ENCODE measurements around the gene CUL4B. TPM values are rescaled to one million over a fixed set of nuclear protein-coding genes. Genes with fewer than 3 reads are reported as not detected.
A peak's percentile ranks its signal among the peaks of the same experiment; 100 is the strongest.
"Not testable (repeated sequence)": the region's sequence is repeated elsewhere in the genome, so short reads cannot be mapped to it uniquely, and the experiment has no call there.

Gene CUL4B
- total RNA-seq, 1 donor from 2014 or later = 37.3 TPM

DNA sequence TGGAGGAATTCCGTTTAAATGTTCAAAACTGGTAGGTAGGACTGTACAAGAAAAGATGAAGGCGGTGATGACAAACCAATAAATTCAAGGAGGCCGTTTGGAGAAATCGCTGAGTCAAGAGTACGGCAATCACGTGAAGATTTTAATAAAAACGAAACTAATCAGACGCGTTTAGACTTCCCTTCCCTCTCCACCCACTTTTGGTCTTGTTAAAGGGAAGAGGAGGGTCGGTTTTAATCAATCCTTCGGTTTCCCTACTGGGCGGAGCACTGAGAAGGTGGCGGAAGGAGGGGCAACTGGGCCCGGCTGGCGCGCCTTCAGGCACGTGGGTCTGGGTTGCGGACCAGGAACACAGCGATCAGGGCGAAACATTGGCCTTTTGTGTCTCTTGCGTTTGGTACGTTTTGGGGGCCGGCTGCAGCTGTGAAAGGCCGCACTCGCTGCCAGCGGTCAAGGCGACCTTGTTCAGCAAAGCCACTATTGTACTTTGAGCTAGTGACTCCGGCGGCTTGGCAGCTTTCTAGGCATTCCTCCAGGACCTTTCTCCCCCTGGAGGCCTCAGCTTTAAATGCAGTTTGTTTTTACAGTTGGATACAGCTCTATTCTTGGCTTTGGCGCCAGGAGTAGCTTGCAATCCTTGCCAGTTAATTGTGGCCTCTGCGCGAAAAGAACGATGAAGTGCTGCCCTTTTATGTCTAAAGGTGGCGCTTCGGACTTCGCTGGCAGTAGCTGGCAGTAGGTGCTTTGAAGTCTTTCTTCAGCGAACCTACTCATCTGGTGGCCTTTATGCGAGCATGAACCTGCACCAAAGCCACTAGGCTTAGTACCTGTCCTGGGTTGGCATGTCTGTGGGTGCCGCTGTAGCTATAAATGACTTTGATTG, 74.9 kb downstream of the CUL4B start:
- ATAC-seq = peak; percentile 91 to 95
- no peaks in the 10 kb centered on the region for H3K36me3 ChIP-seq
- H3K9me3 ChIP-seq = no peaks in the 10 kb centered on the region
- peak overlapping the region; percentile 55 for H3K4me3 ChIP-seq
- intact Hi-C loops (cut with DNase I) = no loop called here
- H3K27me3 ChIP-seq (ENCODE audit: low read depth) = no peaks in the 10 kb centered on the region
- peak overlapping the region; percentile 88 for H3K27ac ChIP-seq
- peak; percentile 69 for DNase-seq
- H3K4me1 ChIP-seq = peaks cover 13% of the 10 kb centered on the region
- TF ChIP-seq, protein P1, sequence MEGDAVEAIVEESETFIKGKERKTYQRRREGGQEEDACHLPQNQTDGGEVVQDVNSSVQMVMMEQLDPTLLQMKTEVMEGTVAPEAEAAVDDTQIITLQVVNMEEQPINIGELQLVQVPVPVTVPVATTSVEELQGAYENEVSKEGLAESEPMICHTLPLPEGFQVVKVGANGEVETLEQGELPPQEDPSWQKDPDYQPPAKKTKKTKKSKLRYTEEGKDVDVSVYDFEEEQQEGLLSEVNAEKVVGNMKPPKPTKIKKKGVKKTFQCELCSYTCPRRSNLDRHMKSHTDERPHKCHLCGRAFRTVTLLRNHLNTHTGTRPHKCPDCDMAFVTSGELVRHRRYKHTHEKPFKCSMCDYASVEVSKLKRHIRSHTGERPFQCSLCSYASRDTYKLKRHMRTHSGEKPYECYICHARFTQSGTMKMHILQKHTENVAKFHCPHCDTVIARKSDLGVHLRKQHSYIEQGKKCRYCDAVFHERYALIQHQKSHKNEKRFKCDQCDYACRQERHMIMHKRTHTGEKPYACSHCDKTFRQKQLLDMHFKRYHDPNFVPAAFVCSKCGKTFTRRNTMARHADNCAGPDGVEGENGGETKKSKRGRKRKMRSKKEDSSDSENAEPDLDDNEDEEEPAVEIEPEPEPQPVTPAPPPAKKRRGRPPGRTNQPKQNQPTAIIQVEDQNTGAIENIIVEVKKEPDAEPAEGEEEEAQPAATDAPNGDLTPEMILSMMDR (IDR thresholded peaks at IDR 0.05) = peak; percentile 46

DNA sequence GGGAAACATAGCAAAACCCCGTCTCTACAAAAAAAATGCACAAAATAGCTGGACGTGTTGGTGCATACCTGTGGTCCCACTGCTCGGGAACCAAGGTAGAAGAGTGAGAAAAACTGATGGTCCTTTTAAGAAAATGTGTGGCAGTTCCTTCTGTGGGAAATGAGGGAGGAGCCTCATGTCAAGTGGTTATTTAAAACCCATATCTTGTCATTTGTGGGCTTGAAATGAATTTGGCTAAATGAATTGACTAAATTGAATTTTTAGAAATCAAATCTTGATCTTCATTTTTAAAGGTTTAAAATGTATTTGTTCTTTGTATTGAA, 75.5 kb downstream of the CUL4B start:
- ATAC-seq (no peak), DNase-seq (no peak)
- Histone ChIP-seq H3K4me1 (peaks cover 13% of the 10 kb centered on the region), H3K27ac (peak overlapping the region; percentile 88), H3K27me3 (ENCODE audit: low read depth) (no peaks in the 10 kb centered on the region), H3K36me3 (no peaks in the 10 kb centered on the region), H3K9me3 (no peaks in the 10 kb centered on the region), H3K4me3 (peak overlapping the region; percentile 55)
- intact Hi-C loops (cut with DNase I) = no loop called here
- TF ChIP-seq, protein P1 (IDR thresholded peaks at IDR 0.05) = no peak

GRCh38 chrX:120477453-120477852, 83.3 kb downstream of the CUL4B start:
- TF ChIP-seq, protein P1 (IDR thresholded peaks at IDR 0.05) = no peak
- H3K4me3 ChIP-seq = no peak overlapping the region
- no peaks in the 10 kb centered on the region for H3K36me3 ChIP-seq
- no peaks in the 10 kb centered on the region for H3K27me3 ChIP-seq (ENCODE audit: low read depth)
- no peak for ATAC-seq
- no peak overlapping the region for H3K27ac ChIP-seq
- intact Hi-C loops (cut with DNase I) = no loop called here
- no peaks in the 10 kb centered on the region for H3K9me3 ChIP-seq
- no peaks in the 10 kb centered on the region for H3K4me1 ChIP-seq
- no peak for DNase-seq

- intact Hi-C loops (cut with DNase I) = no loop called here
- no peak overlapping the region for H3K4me3 ChIP-seq
- ATAC-seq (no peak), DNase-seq (no peak)
- no peaks in the 10 kb centered on the region for H3K36me3 ChIP-seq
- no peaks in the 10 kb centered on the region for H3K4me1 ChIP-seq
- H3K9me3 ChIP-seq = no peaks in the 10 kb centered on the region
- H3K27me3 ChIP-seq (ENCODE audit: low read depth) = no peaks in the 10 kb centered on the region
- no peak overlapping the region for H3K27ac ChIP-seq
- TF ChIP-seq, protein P1 (IDR thresholded peaks at IDR 0.05) = no peak
Observed at GRCh38 chrX:120476714-120477113, 84.0 kb downstream of the CUL4B start.

- H3K4me1 ChIP-seq; H3K4me3 ChIP-seq; ATAC-seq; H3K27ac ChIP-seq; H3K27me3 ChIP-seq (ENCODE audit: low read depth); DNase-seq; H3K36me3 ChIP-seq; H3K9me3 ChIP-seq; intact Hi-C loops (cut with DNase I): not testable (repeated sequence)
- TF ChIP-seq, protein P1 (IDR thresholded peaks at IDR 0.05) = peak; percentile 58
Observed at GRCh38 chrX:120475447-120475846, 85.3 kb downstream of the CUL4B start.

Other genes with a start within 250 kb of the CUL4B start
- 2.7 TPM for gene TMEM255A, start 249.5 kb downstream of the CUL4B start, total RNA-seq
- not detected for gene ATP1B4, start 198.9 kb downstream of the CUL4B start, total RNA-seq
- 156 TPM for gene LAMP2, start 91.7 kb downstream of the CUL4B start, total RNA-seq
- gene MCTS1, start 43.1 kb upstream of the CUL4B start, total RNA-seq = 30.0 TPM
- gene C1GALT1C1, start 69.1 kb upstream of the CUL4B start, total RNA-seq = 21.8 TPM